Stimulated activated CD4-positive, alpha-beta T cell treated with anti-CD3 and anti-CD28 coated beads, Interleukin-2, amount 100 ng/mL, for 4 hours (primary cell): ENCODE measurements around the gene CELF2.

Source experiments
- DNase-seq: peaks from one replicate; pipeline ENCODE4 v3.0.0-alpha.2; 2020; ENCODE audit warnings: low read depth

Gene CELF2

GRCh38 chr10:11004144-11005077, 13.3 kb upstream of the CELF2 start:
- no peak for DNase-seq

- no peak for DNase-seq
Measured at GRCh38 chr10:11005725-11006427, 11.8 kb upstream of the CELF2 start.

- no peak for DNase-seq
Measured at GRCh38 chr10:11006428-11006825, 11.2 kb upstream of the CELF2 start.

- no peak for DNase-seq
Measured at GRCh38 chr10:11007476-11008020, 10.1 kb upstream of the CELF2 start.

- DNase-seq, result no peak
Measured at GRCh38 chr10:11009471-11010308, 8.0 kb upstream of the CELF2 start.

- DNase-seq, result no peak
Measured at GRCh38 chr10:11010582-11010981, 7.1 kb upstream of the CELF2 start.

- DNase-seq, result no peak
Measured at GRCh38 chr10:11011436-11011835, 6.2 kb upstream of the CELF2 start.

DNA sequence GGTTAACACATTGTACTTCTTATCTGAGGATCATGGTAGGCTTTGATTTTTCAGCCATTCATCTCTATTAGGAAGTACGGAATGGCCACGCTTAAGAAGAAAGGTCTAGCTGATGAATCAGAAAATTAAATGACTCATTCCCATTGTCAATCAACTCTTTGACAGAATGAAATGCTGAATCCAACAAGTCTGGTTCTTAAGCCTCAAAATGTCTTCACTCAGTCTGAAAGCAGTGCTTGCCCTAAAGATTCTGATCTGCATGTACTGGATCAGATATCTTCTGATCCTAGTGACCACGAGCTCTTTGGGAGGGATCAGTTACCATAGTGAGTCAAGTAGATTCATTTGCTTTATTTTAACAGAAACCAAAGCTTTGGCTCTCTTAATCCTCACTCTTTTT, 5.7 kb upstream of the CELF2 start:
- no peak for DNase-seq

- DNase-seq, result no peak
Measured at GRCh38 chr10:11012421-11013295, 5.0 kb upstream of the CELF2 start.

- DNase-seq, result no peak
Measured at GRCh38 chr10:11013836-11014235, 3.8 kb upstream of the CELF2 start.

GRCh38 chr10:11014671-11015445, 2.8 kb upstream of the CELF2 start:
- no peak for DNase-seq

GRCh38 chr10:11015446-11015934, 2.2 kb upstream of the CELF2 start:
- no peak for DNase-seq

DNA sequence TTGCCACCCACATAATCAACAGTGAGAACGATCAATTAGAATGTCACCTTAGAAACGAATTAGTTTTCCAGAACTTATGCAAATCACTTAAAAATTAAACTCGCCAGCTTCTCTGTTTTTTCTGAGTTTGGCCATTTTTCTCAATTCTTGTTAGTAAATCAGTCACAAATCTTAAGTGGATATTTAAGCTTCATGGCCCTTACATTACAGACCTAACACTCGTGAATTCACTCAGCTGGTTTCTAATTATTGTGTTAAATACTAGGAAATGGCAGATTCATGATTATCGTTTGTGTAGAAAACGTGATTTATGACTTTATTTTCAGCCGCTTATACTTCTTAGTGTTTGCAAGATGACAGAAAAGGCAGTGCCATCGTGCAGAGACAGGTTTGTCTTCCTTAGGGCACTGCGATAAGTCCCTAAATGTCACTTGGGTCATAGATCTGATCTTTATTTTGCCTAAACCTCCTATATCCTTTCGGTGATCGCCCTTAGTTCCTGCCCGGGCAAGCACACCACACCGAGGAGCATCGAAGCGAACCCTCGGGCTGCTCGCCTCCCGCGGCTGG, 587 bp upstream of the CELF2 start:
- no peak for DNase-seq

DNA sequence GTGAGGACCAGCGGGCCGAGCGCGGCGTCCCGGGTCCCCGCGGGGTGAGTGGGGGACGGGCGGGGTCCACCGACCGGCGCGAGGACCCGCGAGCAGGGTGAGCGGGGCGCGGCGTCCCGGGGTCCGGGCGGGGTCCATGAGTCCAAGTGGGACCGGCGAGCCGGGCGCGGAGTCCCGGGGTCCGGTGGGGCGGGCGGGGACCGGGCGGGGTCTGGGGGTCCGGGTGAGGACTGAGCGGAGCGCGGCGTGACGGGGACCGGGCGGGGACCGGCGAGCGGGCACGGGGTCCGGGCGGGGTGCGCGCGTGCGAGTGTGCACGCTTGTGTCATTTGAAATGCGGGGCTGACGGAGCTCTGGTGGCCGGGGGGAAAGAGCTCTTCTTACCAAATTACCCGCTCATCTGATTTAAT, 765 bp downstream of the CELF2 start:
- DNase-seq, result no peak

DNA sequence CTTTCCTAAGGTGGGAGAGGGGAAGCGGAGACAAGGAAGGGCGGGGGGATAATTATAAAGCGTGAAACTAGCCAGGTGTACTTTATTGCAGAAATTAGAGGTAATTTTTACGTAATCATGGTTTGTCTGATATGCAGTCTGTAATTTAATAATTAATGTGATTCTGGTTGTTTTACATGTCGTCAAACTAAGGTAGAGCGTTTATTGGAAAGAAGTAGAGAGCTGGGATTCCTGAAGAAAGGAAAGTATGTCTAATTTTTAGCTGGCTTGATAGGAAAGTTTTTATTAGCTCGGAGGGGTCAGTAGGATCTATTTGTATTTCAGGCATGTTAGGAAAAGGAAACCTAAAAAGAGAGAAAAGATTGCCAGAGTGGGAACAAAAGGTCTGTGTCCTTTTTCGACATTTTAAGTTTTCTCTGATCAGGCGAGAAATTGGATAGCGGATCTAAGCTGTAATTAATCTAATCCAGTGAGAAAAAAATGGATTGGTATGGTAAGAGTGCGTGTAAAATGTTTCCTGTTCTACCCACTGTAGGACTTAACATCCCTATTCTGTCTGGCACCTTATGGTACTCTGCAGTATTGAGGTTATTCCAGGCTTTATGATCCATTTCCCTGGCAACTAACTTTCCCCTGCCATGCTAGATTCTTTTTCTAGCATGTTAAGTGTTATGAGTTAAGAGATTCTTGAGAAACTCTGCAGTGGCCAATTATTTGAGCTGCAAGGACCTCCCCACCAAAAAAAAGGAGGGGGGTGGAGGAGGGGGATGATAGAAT, 1.4 kb downstream of the CELF2 start:
- no peak for DNase-seq

DNA sequence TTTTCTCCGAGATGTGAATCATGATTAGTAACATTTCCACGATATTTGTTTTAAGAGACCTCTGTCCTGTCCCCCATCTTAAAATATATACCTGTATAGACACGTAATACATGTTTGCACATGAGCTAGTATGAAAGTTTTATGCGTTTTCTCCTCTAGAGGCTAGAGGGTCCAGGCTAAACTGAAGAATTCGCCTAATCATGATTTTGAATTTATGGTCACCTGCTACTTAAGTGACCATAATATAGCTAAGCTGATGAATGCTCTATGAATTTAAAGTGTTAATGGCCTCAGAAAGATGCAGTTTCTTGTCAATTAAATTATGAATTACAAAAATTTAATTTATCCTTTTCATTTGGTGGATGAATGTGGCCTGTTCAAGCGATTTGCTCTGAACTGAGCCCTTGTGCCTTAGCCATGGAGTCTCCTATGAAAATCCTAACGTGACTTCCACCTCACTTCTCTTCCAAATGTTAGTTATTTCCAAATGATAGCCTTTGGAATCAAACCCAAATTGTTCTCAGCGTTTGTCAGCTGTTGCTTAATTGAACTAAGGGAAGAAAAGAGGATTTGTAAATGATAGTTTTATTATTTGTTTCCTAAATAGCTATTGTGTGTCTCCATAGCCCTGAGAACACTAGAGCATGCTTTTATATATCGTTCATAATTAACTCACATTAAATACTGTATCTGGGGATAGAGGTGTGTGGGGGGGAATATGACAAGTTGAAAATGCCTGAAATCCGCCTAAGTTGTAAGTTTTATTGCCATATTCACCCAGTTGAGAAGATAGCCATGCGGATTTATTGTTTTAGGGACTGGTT, 2.3 kb downstream of the CELF2 start:
- DNase-seq, result no peak

- DNase-seq, result no peak
Measured at GRCh38 chr10:11020548-11020942, 2.9 kb downstream of the CELF2 start.

DNA sequence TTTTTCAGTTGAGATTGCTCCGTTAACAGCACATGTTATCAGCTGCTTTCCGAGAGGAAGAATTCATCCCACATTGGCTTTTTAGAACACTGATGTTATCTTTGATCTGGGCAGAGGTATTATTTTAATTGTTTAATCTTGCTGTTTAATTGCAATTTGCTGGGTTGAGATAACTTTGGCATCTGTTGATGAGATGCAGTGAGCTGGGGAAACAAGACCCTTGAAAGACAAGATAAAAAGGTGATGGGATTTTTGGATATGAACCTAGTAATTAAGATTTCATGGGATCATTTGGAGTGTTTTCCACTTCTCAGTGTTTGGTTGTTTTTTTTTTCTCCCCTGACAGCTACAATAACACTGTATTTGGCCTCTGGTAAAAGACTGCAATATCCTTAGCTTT, 4.5 kb downstream of the CELF2 start:
- no peak for DNase-seq
